ENCODE data around the gene UGT1A7.
"Not testable (repeated sequence)": the region's sequence is repeated elsewhere in the genome, so short reads cannot be mapped to it uniquely, and the experiment has no call there.

Gene UGT1A7

GRCh38 chr2:233700028-233700635 is 18.4 kb downstream of the UGT1A7 start:
- no peaks in the 10 kb centered on the region for H3K36me3 ChIP-seq (ENCODE audit: control insufficient read depth, insufficient read depth, low read length)
- TF ChIP-seq, protein P1, sequence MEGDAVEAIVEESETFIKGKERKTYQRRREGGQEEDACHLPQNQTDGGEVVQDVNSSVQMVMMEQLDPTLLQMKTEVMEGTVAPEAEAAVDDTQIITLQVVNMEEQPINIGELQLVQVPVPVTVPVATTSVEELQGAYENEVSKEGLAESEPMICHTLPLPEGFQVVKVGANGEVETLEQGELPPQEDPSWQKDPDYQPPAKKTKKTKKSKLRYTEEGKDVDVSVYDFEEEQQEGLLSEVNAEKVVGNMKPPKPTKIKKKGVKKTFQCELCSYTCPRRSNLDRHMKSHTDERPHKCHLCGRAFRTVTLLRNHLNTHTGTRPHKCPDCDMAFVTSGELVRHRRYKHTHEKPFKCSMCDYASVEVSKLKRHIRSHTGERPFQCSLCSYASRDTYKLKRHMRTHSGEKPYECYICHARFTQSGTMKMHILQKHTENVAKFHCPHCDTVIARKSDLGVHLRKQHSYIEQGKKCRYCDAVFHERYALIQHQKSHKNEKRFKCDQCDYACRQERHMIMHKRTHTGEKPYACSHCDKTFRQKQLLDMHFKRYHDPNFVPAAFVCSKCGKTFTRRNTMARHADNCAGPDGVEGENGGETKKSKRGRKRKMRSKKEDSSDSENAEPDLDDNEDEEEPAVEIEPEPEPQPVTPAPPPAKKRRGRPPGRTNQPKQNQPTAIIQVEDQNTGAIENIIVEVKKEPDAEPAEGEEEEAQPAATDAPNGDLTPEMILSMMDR (IDR thresholded peaks at IDR 0.05; ENCODE audit: insufficient read depth, low read length, poor library complexity, severe bottlenecking), result no peak
- H3K4me3 ChIP-seq (replicated peaks; ENCODE audit: low read depth, low read length), result no peak overlapping the region
- H3K27me3 ChIP-seq (replicated peaks; ENCODE audit: control insufficient read depth, insufficient read depth, low read length), result no peaks in the 10 kb centered on the region
- no peak for DNase-seq (ENCODE audit: extremely low read depth, insufficient read length)

DNA sequence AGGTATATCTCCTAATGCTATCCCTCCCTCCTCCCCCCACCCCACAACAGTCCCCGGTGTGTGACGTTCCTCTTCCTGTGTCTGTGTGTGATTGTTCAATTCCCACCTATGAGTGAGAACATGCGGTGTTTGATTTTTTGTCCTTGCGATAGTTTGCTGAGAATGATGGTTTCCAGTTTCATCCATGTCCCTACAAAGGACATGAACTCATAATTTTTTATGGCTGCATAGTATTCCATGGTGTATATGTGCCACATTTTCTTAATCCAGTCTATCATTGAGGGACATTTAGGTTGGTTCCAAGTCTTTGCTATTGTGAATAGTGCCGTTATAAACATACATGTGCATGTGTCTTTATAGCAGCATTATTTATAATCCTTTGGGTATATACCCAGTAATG is 19.1 kb downstream of the UGT1A7 start:
- not testable (repeated sequence) for DNase-seq (ENCODE audit: extremely low read depth, insufficient read length); H3K4me3 ChIP-seq (replicated peaks; ENCODE audit: low read depth, low read length); H3K27me3 ChIP-seq (replicated peaks; ENCODE audit: control insufficient read depth, insufficient read depth, low read length); H3K36me3 ChIP-seq (ENCODE audit: control insufficient read depth, insufficient read depth, low read length)

DNA sequence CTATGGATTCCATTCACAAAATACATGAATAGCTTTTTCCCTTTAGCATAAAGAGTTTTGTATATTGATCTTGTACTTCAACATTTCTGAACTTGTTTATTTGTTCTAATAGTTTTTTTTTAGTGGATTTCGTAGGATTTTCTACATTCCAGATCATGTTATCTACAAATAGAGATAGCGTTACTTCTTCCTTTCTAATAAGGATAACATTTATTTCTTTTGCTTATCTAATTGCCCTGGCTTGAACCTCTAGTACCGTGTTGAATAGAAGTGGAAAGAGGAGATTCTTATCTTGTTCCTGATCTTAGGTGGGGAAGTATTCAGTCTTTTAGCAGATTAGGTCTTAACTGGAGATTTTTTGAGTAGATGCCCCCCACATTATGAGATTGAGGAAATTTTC is 20.5 kb downstream of the UGT1A7 start:
- DNase-seq (ENCODE audit: extremely low read depth, insufficient read length), result no peak
- H3K4me3 ChIP-seq (replicated peaks; ENCODE audit: low read depth, low read length), result no peak overlapping the region

GRCh38 chr2:233705911-233706506 is 24.3 kb downstream of the UGT1A7 start:
- TF ChIP-seq, protein P1 (IDR thresholded peaks at IDR 0.05; ENCODE audit: insufficient read depth, low read length, poor library complexity, severe bottlenecking), result no peak
- Histone ChIP-seq H3K4me3 (replicated peaks; ENCODE audit: low read depth, low read length) (no peak overlapping the region), H3K36me3 (ENCODE audit: control insufficient read depth, insufficient read depth, low read length) (no peaks in the 10 kb centered on the region), H3K27me3 (replicated peaks; ENCODE audit: control insufficient read depth, insufficient read depth, low read length) (no peaks in the 10 kb centered on the region)
- no peak for DNase-seq (ENCODE audit: extremely low read depth, insufficient read length)

More for the DNA sequence above, 20.5 kb downstream of the UGT1A7 start:
- TF ChIP-seq, protein P1 (IDR thresholded peaks at IDR 0.05; ENCODE audit: insufficient read depth, low read length, poor library complexity, severe bottlenecking), result no peak
- Histone ChIP-seq H3K36me3 (ENCODE audit: control insufficient read depth, insufficient read depth, low read length) (no peaks in the 10 kb centered on the region), H3K27me3 (replicated peaks; ENCODE audit: control insufficient read depth, insufficient read depth, low read length) (no peaks in the 10 kb centered on the region)

DNA sequence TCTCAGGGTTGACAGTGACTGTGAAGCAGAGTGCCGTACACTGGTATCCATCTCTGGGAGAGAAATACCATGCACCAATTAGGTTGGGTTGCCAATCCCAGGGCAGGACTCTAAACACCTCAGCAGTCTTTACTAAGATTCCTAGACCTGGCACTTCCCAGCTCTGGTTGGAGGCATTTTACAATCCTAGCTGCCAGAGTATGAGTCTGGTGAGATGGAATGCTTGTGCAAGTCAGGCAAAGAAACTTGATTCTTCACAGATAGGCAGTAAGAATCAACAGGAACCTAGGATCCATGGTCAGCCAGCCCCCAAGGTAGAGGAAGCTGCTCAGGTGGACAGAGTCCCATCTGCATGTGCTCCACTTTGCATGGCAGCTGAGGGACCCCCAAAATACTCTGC is 25.0 kb downstream of the UGT1A7 start:
- Histone ChIP-seq H3K27me3 (replicated peaks; ENCODE audit: control insufficient read depth, insufficient read depth, low read length) (no peaks in the 10 kb centered on the region), H3K4me3 (replicated peaks; ENCODE audit: low read depth, low read length) (no peak overlapping the region), H3K36me3 (ENCODE audit: control insufficient read depth, insufficient read depth, low read length) (no peaks in the 10 kb centered on the region)
- TF ChIP-seq, protein P1 (IDR thresholded peaks at IDR 0.05; ENCODE audit: insufficient read depth, low read length, poor library complexity, severe bottlenecking), result no peak
- DNase-seq (ENCODE audit: extremely low read depth, insufficient read length), result no peak

- Histone ChIP-seq H3K27me3 (replicated peaks; ENCODE audit: control insufficient read depth, insufficient read depth, low read length) (no peaks in the 10 kb centered on the region), H3K4me3 (replicated peaks; ENCODE audit: low read depth, low read length) (no peak overlapping the region), H3K36me3 (ENCODE audit: control insufficient read depth, insufficient read depth, low read length) (no peaks in the 10 kb centered on the region)
- no peak for DNase-seq (ENCODE audit: extremely low read depth, insufficient read length)
- TF ChIP-seq, protein P1 (IDR thresholded peaks at IDR 0.05; ENCODE audit: insufficient read depth, low read length, poor library complexity, severe bottlenecking), result no peak
These were observed 26.4 kb downstream of the UGT1A7 start for GRCh38 chr2:233707940-233708644.
